ENCODE data around the gene FXYD6. TPM values are rescaled to one million over a fixed set of nuclear protein-coding genes. Genes with fewer than 3 reads are reported as not detected.

The FXYD6 gene
- total and polyA plus RNA-seq, 8 donors: 41.4 to 188 (median 157) TPM

- DNase-seq (peak in 3 of 4 donors; percentile 71 to 89 (median 72)), ATAC-seq (peak; percentile 88)
- Histone ChIP-seq H3K4me3 (no peak overlapping the region), H3K27me3 (no peaks in the 10 kb centered on the region), H3K27ac (no peak overlapping the region), H3K9me3 (no peaks in the 10 kb centered on the region), H3K4me1 (peaks cover 0 to 45% of the 10 kb centered on the region in 2 donors), H3K36me3 (no peaks in the 10 kb centered on the region)
- intact Hi-C loops (cut with DNase I): loop anchor here in 1 of 2 donors (5.0 to 10.0 kb wide), 2 partner anchors 243 to 385 kb away; no protein-coding TSS in a partner anchor
- TF ChIP-seq CTCF (IDR thresholded peaks at IDR 0.05): peak; percentile 34 to 45
These were observed 67.0 kb downstream of the FXYD6 start for GRCh38 chr11:117809236-117810055.

- peak; percentile 11 for ATAC-seq
- no peaks in the 10 kb centered on the region for H3K36me3 ChIP-seq
- intact Hi-C loops (cut with DNase I): loop anchor here in 1 of 2 donors (5.0 to 10.0 kb wide), 2 partner anchors 244 to 384 kb away; no protein-coding TSS in a partner anchor
- H3K27me3 ChIP-seq: no peaks in the 10 kb centered on the region
- peak in 1 of 4 donors; percentile 47 for DNase-seq
- no peak overlapping the region for H3K27ac ChIP-seq
- H3K4me3 ChIP-seq: no peak overlapping the region
- no peaks in the 10 kb centered on the region for H3K9me3 ChIP-seq
- no peak for TF ChIP-seq CTCF (IDR thresholded peaks at IDR 0.05)
- peaks cover 0 to 43% of the 10 kb centered on the region in 2 donors for H3K4me1 ChIP-seq
These were observed 67.7 kb downstream of the FXYD6 start for GRCh38 chr11:117808784-117809183.

GRCh38 chr11:117807482-117808327 is 68.8 kb downstream of the FXYD6 start:
- peaks cover 0 to 43% of the 10 kb centered on the region in 2 donors for H3K4me1 ChIP-seq
- H3K27me3 ChIP-seq: no peaks in the 10 kb centered on the region
- peak; percentile 91 to 94 for TF ChIP-seq CTCF (IDR thresholded peaks at IDR 0.05)
- intact Hi-C loops (cut with DNase I): loop anchor here in 1 of 2 donors (5.0 to 10.0 kb wide), 2 partner anchors 245 to 383 kb away; no protein-coding TSS in a partner anchor
- ATAC-seq (peak; percentile 84), DNase-seq (peak in 3 of 4 donors; percentile 67 to 88 (median 86))
- H3K4me3 ChIP-seq: no peak overlapping the region
- no peaks in the 10 kb centered on the region for H3K36me3 ChIP-seq
- H3K27ac ChIP-seq: no peak overlapping the region
- H3K9me3 ChIP-seq: no peaks in the 10 kb centered on the region

- Histone ChIP-seq H3K9me3 (no peaks in the 10 kb centered on the region), H3K27ac (no peak overlapping the region), H3K4me3 (no peak overlapping the region), H3K4me1 (peaks cover 0 to 43% of the 10 kb centered on the region in 2 donors), H3K27me3 (no peaks in the 10 kb centered on the region), H3K36me3 (no peaks in the 10 kb centered on the region)
- intact Hi-C loops (cut with DNase I): loop anchor here in 1 of 2 donors (5.0 to 10.0 kb wide), 2 partner anchors 245 to 382 kb away; no protein-coding TSS in a partner anchor
- TF ChIP-seq CTCF (IDR thresholded peaks at IDR 0.05): no peak
- peak; percentile 51 for ATAC-seq
- DNase-seq: peak in 1 of 4 donors; percentile 74
These were observed 69.6 kb downstream of the FXYD6 start for GRCh38 chr11:117806846-117807245.
